ENCODE data around the gene CREM. TPM values are rescaled to one million over a fixed set of nuclear protein-coding genes. Genes with fewer than 3 reads are reported as not detected.

Gene CREM
- total RNA-seq, 6 donors from 2014 or later, result 5.4 to 35.7 (median 23.1) TPM

GRCh38 chr10:35208949-35209613 lies 82.4 kb downstream of the CREM start:
- Histone ChIP-seq H3K27me3 (no peaks in the 10 kb centered on the region), H3K4me1 (peaks cover 0 to 4% (median 0%) of the 10 kb centered on the region in 4 donors), H3K27ac (no peak overlapping the region), H3K4me3 (no peak overlapping the region), H3K36me3 (peaks cover 0 to 11% (median 2%) of the 10 kb centered on the region in 4 donors), H3K9me3 (no peaks in the 10 kb centered on the region)
- DNase-seq, result no peak
- 75 to 80% methylated on average over 7 of the region's 7 CpGs for WGBS, 2 donors
- no peak for ATAC-seq (ENCODE audit: low FRiP score in 2 of 2)
- TF ChIP-seq CTCF (IDR thresholded peaks at IDR 0.05) (no peak), EP300 (IDR thresholded peaks at IDR 0.05) (no peak), POLR2A (IDR thresholded peaks at IDR 0.05) (no peak), POLR2AphosphoS5 (IDR thresholded peaks at IDR 0.05) (no peak)

- H3K9me3 ChIP-seq, result no peaks in the 10 kb centered on the region
- H3K4me1 ChIP-seq, result peaks cover 0 to 4% (median under 1%) of the 10 kb centered on the region in 4 donors
- no peaks in the 10 kb centered on the region for H3K27me3 ChIP-seq
- peak overlapping the region in 1 of 4 donors; percentile 39 for H3K27ac ChIP-seq
- TF ChIP-seq POLR2AphosphoS5 (IDR thresholded peaks at IDR 0.05) (no peak), POLR2A (IDR thresholded peaks at IDR 0.05) (no peak), EP300 (IDR thresholded peaks at IDR 0.05) (no peak), CTCF (IDR thresholded peaks at IDR 0.05) (no peak)
- H3K36me3 ChIP-seq, result peaks cover 0 to 11% (median 2%) of the 10 kb centered on the region in 4 donors
- H3K4me3 ChIP-seq, result no peak overlapping the region
- ATAC-seq (ENCODE audit: low FRiP score in 2 of 2) (no peak), DNase-seq (no peak)
- 77 to 90% methylated on average over 6 of the region's 6 CpGs for WGBS, 2 donors
Observed at GRCh38 chr10:35210961-35211360, 84.3 kb downstream of the CREM start.

GRCh38 chr10:35211390-35211789 lies 84.7 kb downstream of the CREM start:
- Histone ChIP-seq H3K27ac (peak overlapping the region in 2 of 4 donors; percentile 19 to 39), H3K9me3 (no peaks in the 10 kb centered on the region), H3K36me3 (peaks cover 0 to 11% (median 2%) of the 10 kb centered on the region in 4 donors), H3K4me3 (no peak overlapping the region), H3K27me3 (no peaks in the 10 kb centered on the region), H3K4me1 (peaks cover under 1 to 7% (median 3%) of the 10 kb centered on the region in 4 donors)
- DNase-seq (no peak), ATAC-seq (ENCODE audit: low FRiP score in 2 of 2) (peak in 1 of 2 donors; percentile 33)
- no peak for TF ChIP-seq POLR2A (IDR thresholded peaks at IDR 0.05)
- no peak for TF ChIP-seq EP300 (IDR thresholded peaks at IDR 0.05)
- no peak for TF ChIP-seq CTCF (IDR thresholded peaks at IDR 0.05)
- no peak for TF ChIP-seq POLR2AphosphoS5 (IDR thresholded peaks at IDR 0.05)
- 46 to 51% methylated on average over 7 of the region's 7 CpGs for WGBS, 2 donors

GRCh38 chr10:35212856-35213255 lies 86.2 kb downstream of the CREM start:
- 51 to 52% methylated on average over 6 of the region's 6 CpGs for WGBS, 2 donors
- TF ChIP-seq POLR2A (IDR thresholded peaks at IDR 0.05), result no peak
- TF ChIP-seq EP300 (IDR thresholded peaks at IDR 0.05), result no peak
- TF ChIP-seq POLR2AphosphoS5 (IDR thresholded peaks at IDR 0.05), result no peak
- no peak for TF ChIP-seq CTCF (IDR thresholded peaks at IDR 0.05)
- no peak for ATAC-seq (ENCODE audit: low FRiP score in 2 of 2)
- peak overlapping the region in 1 of 4 donors; percentile 5 for H3K27ac ChIP-seq
- no peak overlapping the region for H3K4me3 ChIP-seq
- H3K36me3 ChIP-seq, result no peaks in the 10 kb centered on the region
- no peaks in the 10 kb centered on the region for H3K27me3 ChIP-seq
- DNase-seq, result peak in 1 of 2 donors; percentile 40
- peaks cover 13 to 20% (median 16%) of the 10 kb centered on the region in 4 donors for H3K4me1 ChIP-seq
- H3K9me3 ChIP-seq, result no peaks in the 10 kb centered on the region

- Histone ChIP-seq H3K27ac (peak overlapping the region in 1 of 4 donors; percentile 5), H3K4me3 (no peak overlapping the region), H3K9me3 (no peaks in the 10 kb centered on the region), H3K27me3 (no peaks in the 10 kb centered on the region), H3K4me1 (peaks cover 22 to 29% (median 24%) of the 10 kb centered on the region in 4 donors), H3K36me3 (no peaks in the 10 kb centered on the region)
- ATAC-seq (ENCODE audit: low FRiP score in 2 of 2), result no peak
- no peak for DNase-seq
- TF ChIP-seq EP300 (IDR thresholded peaks at IDR 0.05) (no peak), CTCF (IDR thresholded peaks at IDR 0.05) (no peak), POLR2A (IDR thresholded peaks at IDR 0.05) (no peak), POLR2AphosphoS5 (IDR thresholded peaks at IDR 0.05) (no peak)
- WGBS, 2 donors, result 94 to 99% methylated on average over 7 of the region's 7 CpGs
Observed at GRCh38 chr10:35213699-35214098, 87.1 kb downstream of the CREM start.
